Caco-2 (cell line): Measurements from ENCODE around the gene EIF2S3. TPM values are rescaled to one million over a fixed set of nuclear protein-coding genes. Genes with fewer than 3 reads are reported as not detected.

Source experiments
- BruUV-seq: library from RNA; stranded (reverse); fragments of 400-500 nt; replicated peaks from 2 replicates; lab custom pipeline; 2021; lab: Mats Ljungman, UMichigan
- CTCF ChIA-PET: fragments of 300-600 bp; sonication (Branson Sonifier 250); formaldehyde crosslinking; loops from one replicate; lab custom pipeline; 2022; ENCODE audit warnings: antibody characterized with exemption; lab: Charles Lee
- POLR2A ChIA-PET: fragments of 300-600 bp; sonication (Branson Sonifier 250); formaldehyde crosslinking; loops from one replicate; lab custom pipeline; 2022; ENCODE audit warnings: antibody characterized with exemption; lab: Charles Lee
- DNase-seq, 2 experiments: peaks; one replicate each; pipeline versions ENCODE4 v3.0.0 to v3.0.0-alpha.2; 2020 to 2022
- H3K27me3 ChIP-seq: replicated peaks from 2 replicates; pipeline ENCODE4 v1.6.0; 2011; ENCODE audit warnings: low read length; ENCODE audit not compliant: control insufficient read depth, insufficient read depth
- H3K36me3 ChIP-seq: 2 replicates; pipeline ENCODE4 v1.5.1; 2011; ENCODE audit warnings: low read length; ENCODE audit not compliant: control insufficient read depth, insufficient read depth
- H3K4me1 ChIP-seq: fragments of 250-450 bp; sonication (Bioruptor Pico); 2 replicates; pipeline ENCODE4 v1.5.1; 2020; ENCODE audit warnings: mild to moderate bottlenecking
- H3K4me3 ChIP-seq: 2 replicates; pipeline ENCODE4 v1.5.1; 2011; ENCODE audit warnings: low read depth, mild to moderate bottlenecking, control low read depth, low read length
- H3K9me3 ChIP-seq: fragments of 250-450 bp; sonication (Bioruptor Pico); 2 replicates; pipeline ENCODE4 v1.5.1; 2020; ENCODE audit warnings: mild to moderate bottlenecking, moderate library complexity
- H3K27ac Mint-ChIP-seq: one replicate; pipeline ENCODE4 v1.8.0; 2022; ENCODE audit warnings: mixed read lengths; ENCODE audit not compliant: unreplicated experiment
- H3K27me3 Mint-ChIP-seq: one replicate; pipeline ENCODE4 v1.8.0; 2022; ENCODE audit warnings: mixed read lengths; ENCODE audit not compliant: insufficient read depth, unreplicated experiment
- H3K36me3 Mint-ChIP-seq: one replicate; pipeline ENCODE4 v1.8.0; 2022; ENCODE audit warnings: mild to moderate bottlenecking, mixed read lengths; ENCODE audit not compliant: insufficient read depth, unreplicated experiment
- H3K4me1 Mint-ChIP-seq: one replicate; pipeline ENCODE4 v1.8.0; 2022; ENCODE audit warnings: low read depth, mixed read lengths; ENCODE audit not compliant: unreplicated experiment
- H3K4me3 Mint-ChIP-seq: one replicate; pipeline ENCODE4 v1.8.0; 2022; ENCODE audit warnings: mild to moderate bottlenecking, moderate library complexity, mixed read lengths; ENCODE audit not compliant: unreplicated experiment
- H3K9me3 Mint-ChIP-seq: one replicate; pipeline ENCODE4 v1.8.0; 2022; ENCODE audit warnings: mixed read lengths; ENCODE audit not compliant: unreplicated experiment
- intact Hi-C: fragments of 100-400 bp; cut with micrococcal nuclease; formaldehyde crosslinking; loops from one replicate; pipeline ENCODE4 v1.10.0; 2022; ENCODE audit not compliant: unreplicated experiment
- total RNA-seq: library from RNA; stranded (reverse); gene quantifications from 2 replicates; pipeline ENCODE4 v1.2.3, GENCODE V29; 2022
- TF ChIP-seq, protein P1 (sequence below), 2 experiments: fragments of 200-600 bp in 1 of 2; IDR thresholded peaks; 1 replicate in 1 of 2; 2 replicates in 1 of 2; pipeline versions ENCODE4 v1.5.1 to v1.8.0; 2011 to 2022; ENCODE audit warnings: antibody characterized with exemption in 1 of 2, control low read depth in 1 of 2, inconsistent platforms in 1 of 2, low read depth in 1 of 2, low read length in 1 of 2, mild to moderate bottlenecking in 1 of 2, moderate library complexity in 1 of 2; ENCODE audit not compliant: insufficient read depth in 1 of 2, severe bottlenecking in 1 of 2, unreplicated experiment in 1 of 2

Gene EIF2S3
- total RNA-seq, 1 experiment from 2014 or later = 240 TPM

DNA sequence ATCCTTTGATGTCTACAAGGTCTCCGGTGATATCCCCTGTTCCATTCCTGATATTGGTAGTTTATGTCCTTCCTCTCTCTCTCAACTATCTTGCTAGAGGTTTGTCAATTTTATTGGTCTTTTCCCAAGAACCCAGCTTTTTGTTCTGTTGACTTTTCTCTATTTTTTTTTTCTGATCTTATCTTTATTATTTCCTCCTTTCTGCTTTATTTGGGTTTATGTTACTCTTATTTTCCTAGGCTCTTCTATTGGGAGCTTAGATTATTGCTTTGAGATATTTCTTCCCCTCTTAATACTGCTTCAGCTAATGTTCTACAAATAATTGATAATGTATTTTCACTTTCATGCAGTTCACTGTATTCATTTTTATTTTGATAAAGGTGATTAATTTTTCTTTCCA is 44.2 kb downstream of the EIF2S3 start:
- no TSS peak for BruUV-seq
- Mint-ChIP-seq H3K36me3 (no peaks in the 10 kb centered on the region), H3K4me1 (peaks cover 23% of the 10 kb centered on the region), H3K9me3 (no peaks in the 10 kb centered on the region), H3K4me3 (no peak overlapping the region), H3K27me3 (no peaks in the 10 kb centered on the region), H3K27ac (no peak overlapping the region)
- POLR2A ChIA-PET = no interaction called here
- Histone ChIP-seq H3K27me3 (no peaks in the 10 kb centered on the region), H3K4me3 (no peak overlapping the region), H3K4me1 (peaks cover 13% of the 10 kb centered on the region), H3K36me3 (no peaks in the 10 kb centered on the region), H3K9me3 (no peaks in the 10 kb centered on the region)
- intact Hi-C loops = no loop called here
- TF ChIP-seq, protein P1, sequence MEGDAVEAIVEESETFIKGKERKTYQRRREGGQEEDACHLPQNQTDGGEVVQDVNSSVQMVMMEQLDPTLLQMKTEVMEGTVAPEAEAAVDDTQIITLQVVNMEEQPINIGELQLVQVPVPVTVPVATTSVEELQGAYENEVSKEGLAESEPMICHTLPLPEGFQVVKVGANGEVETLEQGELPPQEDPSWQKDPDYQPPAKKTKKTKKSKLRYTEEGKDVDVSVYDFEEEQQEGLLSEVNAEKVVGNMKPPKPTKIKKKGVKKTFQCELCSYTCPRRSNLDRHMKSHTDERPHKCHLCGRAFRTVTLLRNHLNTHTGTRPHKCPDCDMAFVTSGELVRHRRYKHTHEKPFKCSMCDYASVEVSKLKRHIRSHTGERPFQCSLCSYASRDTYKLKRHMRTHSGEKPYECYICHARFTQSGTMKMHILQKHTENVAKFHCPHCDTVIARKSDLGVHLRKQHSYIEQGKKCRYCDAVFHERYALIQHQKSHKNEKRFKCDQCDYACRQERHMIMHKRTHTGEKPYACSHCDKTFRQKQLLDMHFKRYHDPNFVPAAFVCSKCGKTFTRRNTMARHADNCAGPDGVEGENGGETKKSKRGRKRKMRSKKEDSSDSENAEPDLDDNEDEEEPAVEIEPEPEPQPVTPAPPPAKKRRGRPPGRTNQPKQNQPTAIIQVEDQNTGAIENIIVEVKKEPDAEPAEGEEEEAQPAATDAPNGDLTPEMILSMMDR (IDR thresholded peaks at IDR 0.05; ENCODE audit: insufficient read depth in 1 of 2, low read depth in 1 of 2, low read length in 1 of 2, severe bottlenecking in 1 of 2, unreplicated experiment in 1 of 2) = no peak
- CTCF ChIA-PET = no interaction called here
- no peak for DNase-seq

DNA sequence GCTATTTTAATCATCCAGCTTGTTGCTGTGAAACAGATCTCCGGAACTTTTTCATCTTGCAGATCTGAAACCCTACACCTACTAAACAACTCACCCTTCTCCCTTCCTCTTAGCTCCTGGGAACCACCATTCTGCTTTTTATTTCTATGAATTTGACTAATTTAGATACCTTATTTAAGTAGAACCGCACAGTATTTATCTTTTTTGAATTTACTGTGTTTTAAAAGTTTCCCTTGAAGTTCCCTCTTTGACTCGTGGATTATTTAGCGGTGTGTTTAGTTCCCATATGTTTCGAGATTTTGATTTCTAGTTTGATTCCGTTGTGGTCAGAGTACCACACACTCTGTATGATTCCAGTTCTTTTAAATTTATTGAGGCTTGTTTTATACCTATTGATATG is 44.6 kb downstream of the EIF2S3 start:
- CTCF ChIA-PET = no interaction called here
- DNase-seq = no peak
- Mint-ChIP-seq H3K27ac (peak overlapping the region; percentile 78), H3K27me3 (no peaks in the 10 kb centered on the region), H3K36me3 (no peaks in the 10 kb centered on the region), H3K4me3 (no peak overlapping the region), H3K9me3 (no peaks in the 10 kb centered on the region), H3K4me1 (peaks cover 23% of the 10 kb centered on the region)
- intact Hi-C loops = no loop called here
- no TSS peak for BruUV-seq
- no peaks in the 10 kb centered on the region for H3K27me3 ChIP-seq
- POLR2A ChIA-PET = no interaction called here
- no peaks in the 10 kb centered on the region for H3K36me3 ChIP-seq
- H3K4me3 ChIP-seq = no peak overlapping the region
- peaks cover 13% of the 10 kb centered on the region for H3K4me1 ChIP-seq
- TF ChIP-seq, protein P1 (IDR thresholded peaks at IDR 0.05; ENCODE audit: insufficient read depth in 1 of 2, low read depth in 1 of 2, low read length in 1 of 2, severe bottlenecking in 1 of 2, unreplicated experiment in 1 of 2) = no peak
- H3K9me3 ChIP-seq = no peaks in the 10 kb centered on the region

DNA sequence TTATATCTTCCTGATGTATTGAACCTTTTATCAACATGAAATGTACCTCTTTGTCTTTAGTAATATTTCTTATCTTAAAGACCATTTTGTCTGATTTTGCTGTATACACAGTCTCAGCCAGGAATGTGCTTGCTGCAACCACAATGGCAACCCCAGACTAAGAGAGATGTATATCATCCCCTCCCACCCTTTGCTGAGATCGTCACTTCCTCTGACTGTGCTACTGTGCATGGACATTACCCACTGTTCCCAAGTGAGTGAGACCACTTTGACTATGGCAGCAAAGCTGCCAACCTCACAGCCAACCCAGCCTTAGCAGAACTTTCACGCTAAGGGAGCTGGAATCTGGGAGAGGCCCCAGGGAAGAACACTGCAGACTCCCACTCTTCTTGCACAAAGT is 46.0 kb downstream of the EIF2S3 start:
- TF ChIP-seq, protein P1 (IDR thresholded peaks at IDR 0.05; ENCODE audit: insufficient read depth in 1 of 2, low read depth in 1 of 2, low read length in 1 of 2, severe bottlenecking in 1 of 2, unreplicated experiment in 1 of 2) = no peak
- H3K36me3 Mint-ChIP-seq = no peaks in the 10 kb centered on the region
- H3K4me3 Mint-ChIP-seq = peak overlapping the region; percentile 22
- no peaks in the 10 kb centered on the region for H3K27me3 Mint-ChIP-seq
- intact Hi-C loops = loop anchor here (1.0 kb wide), 1 partner anchor 46 kb away; no protein-coding TSS in a partner anchor
- no peaks in the 10 kb centered on the region for H3K9me3 Mint-ChIP-seq
- H3K4me3 ChIP-seq = no peak overlapping the region
- peaks cover 13% of the 10 kb centered on the region for H3K4me1 ChIP-seq
- peak overlapping the region; percentile 78 for H3K27ac Mint-ChIP-seq
- no peaks in the 10 kb centered on the region for H3K36me3 ChIP-seq
- ChIA-PET POLR2A (no interaction called here), CTCF (interaction anchor here (0.5 kb wide), 1 partner anchor 47 kb away, joined by 4 read pairs; no protein-coding TSS in a partner anchor)
- peak; percentile 33 to 47 for DNase-seq
- no TSS peak for BruUV-seq
- H3K27me3 ChIP-seq = no peaks in the 10 kb centered on the region
- H3K4me1 Mint-ChIP-seq = peaks cover 23% of the 10 kb centered on the region
- H3K9me3 ChIP-seq = no peaks in the 10 kb centered on the region
